ENCODE data around the gene GPD1L.
"Not testable (repeated sequence)": the region's sequence is repeated elsewhere in the genome, so short reads cannot be mapped to it uniquely, and the experiment has no call there.

Gene GPD1L

GRCh38 chr3:32189693-32190092 is 83.3 kb downstream of the GPD1L start:
- H3K4me3 ChIP-seq (ENCODE audit: low read length), result no peak overlapping the region

GRCh38 chr3:32190556-32190955 is 84.1 kb downstream of the GPD1L start:
- not testable (repeated sequence) for H3K27me3 ChIP-seq (ENCODE audit: insufficient read depth, low read length)

More at GRCh38 chr3:32189693-32190092, 83.3 kb downstream of the GPD1L start:
- Histone ChIP-seq H3K27ac (ENCODE audit: low read length) (no peak overlapping the region), H3K9ac (ENCODE audit: low read depth, low read length) (no peak overlapping the region), H3K4me1 (ENCODE audit: insufficient read depth, low read length) (no peaks in the 10 kb centered on the region; the same call in 1 of the 2 replicates), H3K36me3 (ENCODE audit: insufficient read depth, low read depth, low read length) (no peaks in the 10 kb centered on the region), H3K27me3 (ENCODE audit: insufficient read depth, low read length) (no peaks in the 10 kb centered on the region), H3K9me3 (ENCODE audit: insufficient read depth, low read depth, low read length) (no peaks in the 10 kb centered on the region)

GRCh38 chr3:32193101-32193500 is 86.7 kb downstream of the GPD1L start:
- Histone ChIP-seq H3K9ac (ENCODE audit: low read depth, low read length) (no peak overlapping the region), H3K27me3 (ENCODE audit: insufficient read depth, low read length) (no peaks in the 10 kb centered on the region), H3K36me3 (ENCODE audit: insufficient read depth, low read depth, low read length) (no peaks in the 10 kb centered on the region), H3K4me3 (ENCODE audit: low read length) (no peak overlapping the region), H3K27ac (ENCODE audit: low read length) (no peak overlapping the region), H3K4me1 (ENCODE audit: insufficient read depth, low read length) (no peaks in the 10 kb centered on the region; the same call in 1 of the 2 replicates), H3K9me3 (ENCODE audit: insufficient read depth, low read depth, low read length) (no peaks in the 10 kb centered on the region)

More at GRCh38 chr3:32190556-32190955, 84.1 kb downstream of the GPD1L start:
- H3K4me3 ChIP-seq (ENCODE audit: low read length); H3K9ac ChIP-seq (ENCODE audit: low read depth, low read length); H3K27ac ChIP-seq (ENCODE audit: low read length); H3K36me3 ChIP-seq (ENCODE audit: insufficient read depth, low read depth, low read length); H3K4me1 ChIP-seq (ENCODE audit: insufficient read depth, low read length); H3K9me3 ChIP-seq (ENCODE audit: insufficient read depth, low read depth, low read length): not testable (repeated sequence)

- no peaks in the 10 kb centered on the region for H3K36me3 ChIP-seq (ENCODE audit: insufficient read depth, low read depth, low read length)
- H3K9ac ChIP-seq (ENCODE audit: low read depth, low read length), result no peak overlapping the region
- H3K9me3 ChIP-seq (ENCODE audit: insufficient read depth, low read depth, low read length), result no peaks in the 10 kb centered on the region
- no peaks in the 10 kb centered on the region; the same call in 1 of the 2 replicates for H3K4me1 ChIP-seq (ENCODE audit: insufficient read depth, low read length)
- no peak overlapping the region for H3K27ac ChIP-seq (ENCODE audit: low read length)
- no peak overlapping the region for H3K4me3 ChIP-seq (ENCODE audit: low read length)
- no peaks in the 10 kb centered on the region; the same call in 1 of the 2 replicates for H3K27me3 ChIP-seq (ENCODE audit: insufficient read depth, low read length)
Measured at GRCh38 chr3:32194653-32195052, 88.2 kb downstream of the GPD1L start.

GRCh38 chr3:32195995-32196540 is 89.6 kb downstream of the GPD1L start:
- no peaks in the 10 kb centered on the region; the same call in 1 of the 2 replicates for H3K27me3 ChIP-seq (ENCODE audit: insufficient read depth, low read length)
- no peaks in the 10 kb centered on the region for H3K9me3 ChIP-seq (ENCODE audit: insufficient read depth, low read depth, low read length)
- no peak overlapping the region for H3K27ac ChIP-seq (ENCODE audit: low read length)
- H3K9ac ChIP-seq (ENCODE audit: low read depth, low read length), result no peak overlapping the region
- no peak overlapping the region for H3K4me3 ChIP-seq (ENCODE audit: low read length)
- H3K4me1 ChIP-seq (ENCODE audit: insufficient read depth, low read length), result no peaks in the 10 kb centered on the region
- no peaks in the 10 kb centered on the region for H3K36me3 ChIP-seq (ENCODE audit: insufficient read depth, low read depth, low read length)

GRCh38 chr3:32197991-32198390 is 91.6 kb downstream of the GPD1L start:
- Histone ChIP-seq H3K4me1 (ENCODE audit: insufficient read depth, low read length) (no peaks in the 10 kb centered on the region), H3K27ac (ENCODE audit: low read length) (no peak overlapping the region), H3K27me3 (ENCODE audit: insufficient read depth, low read length) (no peaks in the 10 kb centered on the region; the same call in 1 of the 2 replicates), H3K9me3 (ENCODE audit: insufficient read depth, low read depth, low read length) (no peaks in the 10 kb centered on the region), H3K4me3 (ENCODE audit: low read length) (no peak overlapping the region), H3K36me3 (ENCODE audit: insufficient read depth, low read depth, low read length) (no peaks in the 10 kb centered on the region), H3K9ac (ENCODE audit: low read depth, low read length) (no peak overlapping the region)

GRCh38 chr3:32198714-32199113 is 92.3 kb downstream of the GPD1L start:
- Histone ChIP-seq H3K4me3 (ENCODE audit: low read length) (no peak overlapping the region), H3K4me1 (ENCODE audit: insufficient read depth, low read length) (no peaks in the 10 kb centered on the region; the same call in 1 of the 2 replicates), H3K27me3 (ENCODE audit: insufficient read depth, low read length) (no peaks in the 10 kb centered on the region; the same call in 1 of the 2 replicates), H3K27ac (ENCODE audit: low read length) (no peak overlapping the region), H3K36me3 (ENCODE audit: insufficient read depth, low read depth, low read length) (no peaks in the 10 kb centered on the region), H3K9ac (ENCODE audit: low read depth, low read length) (no peak overlapping the region), H3K9me3 (ENCODE audit: insufficient read depth, low read depth, low read length) (no peaks in the 10 kb centered on the region)

- H3K9ac ChIP-seq (ENCODE audit: low read depth, low read length), result no peak overlapping the region
- H3K4me1 ChIP-seq (ENCODE audit: insufficient read depth, low read length), result no peaks in the 10 kb centered on the region; the same call in 1 of the 2 replicates
- no peak overlapping the region for H3K27ac ChIP-seq (ENCODE audit: low read length)
- no peak overlapping the region for H3K4me3 ChIP-seq (ENCODE audit: low read length)
- H3K36me3 ChIP-seq (ENCODE audit: insufficient read depth, low read depth, low read length), result no peaks in the 10 kb centered on the region
- H3K9me3 ChIP-seq (ENCODE audit: insufficient read depth, low read depth, low read length), result no peaks in the 10 kb centered on the region
- H3K27me3 ChIP-seq (ENCODE audit: insufficient read depth, low read length), result no peaks in the 10 kb centered on the region; the same call in 1 of the 2 replicates
Measured at GRCh38 chr3:32200490-32200889, 94.1 kb downstream of the GPD1L start.

GRCh38 chr3:32200992-32201758 is 94.8 kb downstream of the GPD1L start:
- H3K4me1 ChIP-seq (ENCODE audit: insufficient read depth, low read length), result no peaks in the 10 kb centered on the region; the same call in 1 of the 2 replicates
- no peaks in the 10 kb centered on the region; the same call in 1 of the 2 replicates for H3K27me3 ChIP-seq (ENCODE audit: insufficient read depth, low read length)
- no peak overlapping the region for H3K27ac ChIP-seq (ENCODE audit: low read length)
- no peak overlapping the region for H3K4me3 ChIP-seq (ENCODE audit: low read length)
- H3K9ac ChIP-seq (ENCODE audit: low read depth, low read length), result no peak overlapping the region
- no peaks in the 10 kb centered on the region for H3K9me3 ChIP-seq (ENCODE audit: insufficient read depth, low read depth, low read length)
- H3K36me3 ChIP-seq (ENCODE audit: insufficient read depth, low read depth, low read length), result no peaks in the 10 kb centered on the region

- H3K36me3 ChIP-seq (ENCODE audit: insufficient read depth, low read depth, low read length), result no peaks in the 10 kb centered on the region
- H3K9me3 ChIP-seq (ENCODE audit: insufficient read depth, low read depth, low read length), result no peaks in the 10 kb centered on the region
- no peak overlapping the region for H3K27ac ChIP-seq (ENCODE audit: low read length)
- H3K4me1 ChIP-seq (ENCODE audit: insufficient read depth, low read length), result no peaks in the 10 kb centered on the region; the same call in 1 of the 2 replicates
- no peak overlapping the region for H3K9ac ChIP-seq (ENCODE audit: low read depth, low read length)
- H3K4me3 ChIP-seq (ENCODE audit: low read length), result no peak overlapping the region
- no peaks in the 10 kb centered on the region; the same call in 1 of the 2 replicates for H3K27me3 ChIP-seq (ENCODE audit: insufficient read depth, low read length)
Measured at GRCh38 chr3:32202496-32202895, 96.1 kb downstream of the GPD1L start.

- Histone ChIP-seq H3K9me3 (ENCODE audit: insufficient read depth, low read depth, low read length) (no peaks in the 10 kb centered on the region), H3K9ac (ENCODE audit: low read depth, low read length) (no peak overlapping the region), H3K36me3 (ENCODE audit: insufficient read depth, low read depth, low read length) (no peaks in the 10 kb centered on the region), H3K27me3 (ENCODE audit: insufficient read depth, low read length) (no peaks in the 10 kb centered on the region; the same call in 1 of the 2 replicates), H3K27ac (ENCODE audit: low read length) (no peak overlapping the region), H3K4me3 (ENCODE audit: low read length) (no peak overlapping the region), H3K4me1 (ENCODE audit: insufficient read depth, low read length) (no peaks in the 10 kb centered on the region; the same call in 1 of the 2 replicates)
Measured at GRCh38 chr3:32203854-32204253, 97.4 kb downstream of the GPD1L start.

GRCh38 chr3:32208447-32208846 is 102.0 kb downstream of the GPD1L start:
- Histone ChIP-seq H3K4me1 (ENCODE audit: insufficient read depth, low read length) (no peaks in the 10 kb centered on the region; the same call in 1 of the 2 replicates), H3K36me3 (ENCODE audit: insufficient read depth, low read depth, low read length) (no peaks in the 10 kb centered on the region), H3K9ac (ENCODE audit: low read depth, low read length) (no peak overlapping the region)

More at GRCh38 chr3:32208447-32208846, 102.0 kb downstream of the GPD1L start:
- Histone ChIP-seq H3K27ac (ENCODE audit: low read length) (no peak overlapping the region), H3K9me3 (ENCODE audit: insufficient read depth, low read depth, low read length) (no peaks in the 10 kb centered on the region), H3K4me3 (ENCODE audit: low read length) (no peak overlapping the region), H3K27me3 (ENCODE audit: insufficient read depth, low read length) (no peaks in the 10 kb centered on the region)
